Activated gamma-delta T cell (primary cell): ENCODE data around the gene PPM1H.
"Not testable (repeated sequence)": the region's sequence is repeated elsewhere in the genome, so short reads cannot be mapped to it uniquely, and the experiment has no call there.

Source experiments
- DNase-seq: peaks from one replicate; lab custom pipeline; 2025; lab: John Stamatoyannopoulos, UW

Gene PPM1H

GRCh38 chr12:62839869-62840660, 94.9 kb downstream of the PPM1H start:
- DNase-seq: no peak

- no peak for DNase-seq
Measured at GRCh38 chr12:62834971-62835547, 99.9 kb downstream of the PPM1H start.

- no peak for DNase-seq
Measured at GRCh38 chr12:62834406-62834805, 100.5 kb downstream of the PPM1H start.

- no peak for DNase-seq
Measured at GRCh38 chr12:62833634-62834033, 101.3 kb downstream of the PPM1H start.

- no peak for DNase-seq
Measured at GRCh38 chr12:62832558-62832957, 102.4 kb downstream of the PPM1H start.

- DNase-seq: no peak
Measured at GRCh38 chr12:62832027-62832426, 102.9 kb downstream of the PPM1H start.

- no peak for DNase-seq
Measured at GRCh38 chr12:62827855-62828254, 107.1 kb downstream of the PPM1H start.

GRCh38 chr12:62827042-62827441, 107.9 kb downstream of the PPM1H start:
- DNase-seq: no peak

GRCh38 chr12:62817556-62818271, 117.2 kb downstream of the PPM1H start:
- DNase-seq: no peak

- DNase-seq: no peak
Measured at GRCh38 chr12:62814243-62814642, 120.7 kb downstream of the PPM1H start.

- DNase-seq: no peak
Measured at GRCh38 chr12:62813031-62813829, 121.7 kb downstream of the PPM1H start.

GRCh38 chr12:62811481-62811880, 123.5 kb downstream of the PPM1H start:
- DNase-seq: not testable (repeated sequence)

GRCh38 chr12:62808166-62808879, 126.6 kb downstream of the PPM1H start:
- no peak for DNase-seq

- DNase-seq: no peak
Measured at GRCh38 chr12:62806893-62807292, 128.1 kb downstream of the PPM1H start.

- DNase-seq: no peak
Measured at GRCh38 chr12:62806244-62806836, 128.6 kb downstream of the PPM1H start.

- DNase-seq: no peak
Measured at GRCh38 chr12:62805517-62805916, 129.4 kb downstream of the PPM1H start.

GRCh38 chr12:62803756-62804155, 131.2 kb downstream of the PPM1H start:
- DNase-seq: no peak

- no peak for DNase-seq
Measured at GRCh38 chr12:62802984-62803383, 132.0 kb downstream of the PPM1H start.

GRCh38 chr12:62802321-62802720, 132.6 kb downstream of the PPM1H start:
- no peak for DNase-seq

- no peak for DNase-seq
Measured at GRCh38 chr12:62801796-62802195, 133.2 kb downstream of the PPM1H start.
